Choroid plexus epithelial cell (primary cell): ENCODE measurements around the gene HTRA3.
A peak's percentile ranks its signal among the peaks of the same experiment; 100 is the strongest.

Experiments
- DNase-seq: peaks from one replicate; pipeline ENCODE4 v3.0.0-alpha.2; 2010; ENCODE audit warnings: low read depth
- H3K4me3 ChIP-seq: 2 replicates; pipeline ENCODE4 v1.5.1; 2011; ENCODE audit warnings: low read depth, mild to moderate bottlenecking, control low read depth, low read length, moderate library complexity
- CTCF ChIP-seq: conservative IDR thresholded peaks from 2 replicates; pipeline ENCODE4 v1.5.1; 2011; ENCODE audit warnings: low read depth, mild to moderate bottlenecking, control low read depth, inconsistent platforms, low read length, moderate library complexity

The HTRA3 gene

GRCh38 chr4:8250637-8251036 is 18.9 kb upstream of the HTRA3 start:
- TF ChIP-seq CTCF = no peak
- DNase-seq = no peak
- H3K4me3 ChIP-seq = no peak overlapping the region

- no peak for TF ChIP-seq CTCF
- no peak for DNase-seq
- no peak overlapping the region for H3K4me3 ChIP-seq
These were observed 18.3 kb upstream of the HTRA3 start for GRCh38 chr4:8251110-8251883.

- H3K4me3 ChIP-seq = no peak overlapping the region
- peak; percentile 11 for TF ChIP-seq CTCF
- peak; percentile 92 for DNase-seq
These were observed 17.0 kb upstream of the HTRA3 start for GRCh38 chr4:8252301-8253173.

GRCh38 chr4:8254076-8254475 is 15.5 kb upstream of the HTRA3 start:
- DNase-seq = no peak
- H3K4me3 ChIP-seq = no peak overlapping the region
- TF ChIP-seq CTCF = no peak

GRCh38 chr4:8255698-8256441 is 13.7 kb upstream of the HTRA3 start:
- H3K4me3 ChIP-seq = no peak overlapping the region
- TF ChIP-seq CTCF = no peak
- no peak for DNase-seq

- no peak overlapping the region for H3K4me3 ChIP-seq
- no peak for DNase-seq
- TF ChIP-seq CTCF = no peak
These were observed 11.7 kb upstream of the HTRA3 start for GRCh38 chr4:8257854-8258253.
